Loucy (cell line): ENCODE data around the gene BTBD9.

ENCODE experiments used
- H2AFZ ChIP-seq: fragments of 200-600 bp; sonication (generic); 2 replicates; pipeline ENCODE4 v1.6.0; 2016; ENCODE audit warnings: antibody characterized with exemption, mild to moderate bottlenecking, low read length, moderate library complexity
- H3F3A ChIP-seq: fragments of 200-600 bp; 2 replicates; pipeline ENCODE4 v1.6.0; 2016; ENCODE audit warnings: antibody characterized with exemption, low read depth, mild to moderate bottlenecking
- H3K27me3 ChIP-seq: fragments of 200-600 bp; sonication (generic); 2 replicates; pipeline ENCODE4 v1.6.1; 2014; ENCODE audit warnings: low read length, mild to moderate bottlenecking; ENCODE audit not compliant: insufficient read depth, poor library complexity, severe bottlenecking
- H3K36me3 ChIP-seq: fragments of 200-600 bp; sonication (generic); 2 replicates; pipeline ENCODE4 v1.6.1; 2016; ENCODE audit warnings: low read length; ENCODE audit not compliant: insufficient read depth
- H3K4me1 ChIP-seq: fragments of 200-600 bp; sonication (generic); 2 replicates; pipeline ENCODE4 v1.5.1; 2014; ENCODE audit warnings: low read length, mild to moderate bottlenecking; ENCODE audit not compliant: insufficient read depth, poor library complexity, severe bottlenecking
- H3K4me2 ChIP-seq: fragments of 200-600 bp; sonication (generic); 2 replicates; pipeline ENCODE4 v1.6.0; 2014; ENCODE audit warnings: antibody characterized with exemption, low read length, low read depth, mild to moderate bottlenecking; ENCODE audit not compliant: poor library complexity, severe bottlenecking
- H3K4me3 ChIP-seq: fragments of 200-600 bp; sonication (generic); 2 replicates; pipeline ENCODE4 v1.5.1; 2014; ENCODE audit warnings: low read length, mild to moderate bottlenecking, mixed read lengths; ENCODE audit not compliant: poor library complexity, severe bottlenecking
- H3K79me2 ChIP-seq: fragments of 200-600 bp; sonication (generic); 2 replicates; pipeline ENCODE4 v1.6.1; 2014; ENCODE audit warnings: low read length; ENCODE audit not compliant: insufficient read depth
- H3K9ac ChIP-seq: fragments of 200-600 bp; sonication (generic); 2 replicates; pipeline ENCODE4 v1.6.0; 2014; ENCODE audit warnings: mild to moderate bottlenecking, low read depth, low read length, moderate library complexity; ENCODE audit not compliant: poor library complexity, severe bottlenecking
- H3K9me2 ChIP-seq: fragments of 200-600 bp; sonication (generic); replicated peaks from 2 replicates; pipeline ENCODE4 v1.6.1; 2016; ENCODE audit warnings: low read depth, low read length, mixed read lengths
- H3K9me3 ChIP-seq: fragments of 200-600 bp; sonication (generic); 2 replicates; pipeline ENCODE4 v1.6.1; 2014; ENCODE audit warnings: mild to moderate bottlenecking, antibody characterized with exemption, low read length, low read depth; ENCODE audit not compliant: insufficient read depth
- H4K20me1 ChIP-seq: fragments of 200-600 bp; sonication (generic); 2 replicates; pipeline ENCODE4 v1.6.0; 2014; ENCODE audit warnings: antibody characterized with exemption, low read length, mild to moderate bottlenecking; ENCODE audit not compliant: insufficient read depth, poor library complexity, severe bottlenecking
- CTCF ChIP-seq: fragments of 200-600 bp; sonication (generic); conservative IDR thresholded peaks from 2 replicates; pipeline ENCODE4 v1.5.1; 2014; ENCODE audit warnings: mild to moderate bottlenecking, antibody characterized with exemption, low read length
- EZH2phosphoT487 ChIP-seq: fragments of 200-600 bp; IDR thresholded peaks from 2 replicates; pipeline ENCODE4 v1.6.1; 2018; ENCODE audit warnings: antibody characterized with exemption, mild to moderate bottlenecking, moderate library complexity, borderline replicate concordance

BTBD9 gene

GRCh38 chr6:38510205-38510604, 129.5 kb downstream of the BTBD9 start:
- Histone ChIP-seq H3K9me2 (no peaks in the 10 kb centered on the region), H3K36me3 (no peaks in the 10 kb centered on the region), H3K9ac (no peak overlapping the region), H4K20me1 (no peaks in the 10 kb centered on the region), H3K4me3 (no peak overlapping the region), H2AFZ (no peak overlapping the region), H3K79me2 (no peaks in the 10 kb centered on the region), H3K9me3 (no peaks in the 10 kb centered on the region), H3K4me2 (no peak overlapping the region), H3K27me3 (no peaks in the 10 kb centered on the region), H3F3A (no peaks in the 10 kb centered on the region), H3K4me1 (peaks cover 14% of the 10 kb centered on the region)
- TF ChIP-seq CTCF (no peak), EZH2phosphoT487 (no peak)

GRCh38 chr6:38509713-38510112, 130.0 kb downstream of the BTBD9 start:
- no peaks in the 10 kb centered on the region for H3K9me3 ChIP-seq
- peaks cover 14% of the 10 kb centered on the region for H3K4me1 ChIP-seq
- H3K4me3 ChIP-seq, result no peak overlapping the region
- no peaks in the 10 kb centered on the region for H3K79me2 ChIP-seq
- no peaks in the 10 kb centered on the region for H3K9me2 ChIP-seq
- H3F3A ChIP-seq, result no peaks in the 10 kb centered on the region
- no peak for TF ChIP-seq EZH2phosphoT487
- TF ChIP-seq CTCF, result no peak
- H3K36me3 ChIP-seq, result no peaks in the 10 kb centered on the region
- H3K4me2 ChIP-seq, result no peak overlapping the region
- H3K9ac ChIP-seq, result no peak overlapping the region
- no peaks in the 10 kb centered on the region for H3K27me3 ChIP-seq
- no peaks in the 10 kb centered on the region for H4K20me1 ChIP-seq
- H2AFZ ChIP-seq, result no peak overlapping the region

GRCh38 chr6:38508894-38509293, 130.8 kb downstream of the BTBD9 start:
- Histone ChIP-seq H3K9me2 (no peaks in the 10 kb centered on the region), H3K4me1 (peaks cover 9% of the 10 kb centered on the region), H4K20me1 (no peaks in the 10 kb centered on the region), H3K27me3 (no peaks in the 10 kb centered on the region), H3K36me3 (no peaks in the 10 kb centered on the region), H3K9ac (no peak overlapping the region), H3F3A (no peaks in the 10 kb centered on the region), H3K79me2 (no peaks in the 10 kb centered on the region), H3K4me3 (no peak overlapping the region), H3K4me2 (no peak overlapping the region), H2AFZ (no peak overlapping the region), H3K9me3 (no peaks in the 10 kb centered on the region)
- TF ChIP-seq CTCF, result no peak
- TF ChIP-seq EZH2phosphoT487, result no peak
